Psoas muscle (tissue), 8 donors: ENCODE measurements around the gene JAK3. TPM values are rescaled to one million over a fixed set of nuclear protein-coding genes. Genes with fewer than 3 reads are reported as not detected.

ENCODE experiments used
- ATAC-seq, 4 donors: fragments of 200-7000 bp; cut with Tn5 transposase; one replicate each; pipeline ENCODE4 v1.9.1; 2020; ENCODE audit warnings: moderate library complexity in 3 of 4, mild to moderate bottlenecking in 2 of 4
- DNase-seq, 2 donors: peaks; one replicate each; pipeline ENCODE4 v3.0.0-alpha.2; 2020
- H3K27ac ChIP-seq: fragments of 200-600 bp; one replicate; pipeline ENCODE4 v1.8.0; 2022
- H3K27me3 ChIP-seq, 3 donors: fragments of 200-600 bp in 1 of 3; one replicate each; pipeline versions ENCODE4 v1.6.1 to v1.8.0; 2013 to 2022; ENCODE audit warnings: low read length in 2 of 3, mild to moderate bottlenecking in 2 of 3, moderate library complexity in 1 of 3; ENCODE audit not compliant: insufficient read depth in 3 of 3
- H3K36me3 ChIP-seq, 2 donors: fragments of 200-600 bp in 1 of 2; one replicate each; pipeline versions ENCODE4 v1.6.1 to v1.8.0; 2013 to 2022; ENCODE audit warnings: low read depth in 1 of 2, mild to moderate bottlenecking in 1 of 2, moderate library complexity in 1 of 2; ENCODE audit not compliant: insufficient read depth in 1 of 2
- H3K4me1 ChIP-seq: fragments of 200-600 bp; one replicate; pipeline ENCODE4 v1.8.0; 2022
- H3K4me3 ChIP-seq: fragments of 200-600 bp; one replicate; pipeline ENCODE4 v1.8.0; 2022; ENCODE audit warnings: mild to moderate bottlenecking
- H3K9me3 ChIP-seq: fragments of 200-600 bp; one replicate; pipeline ENCODE4 v1.8.0; 2022
- CTCF ChIP-seq: fragments of 200-600 bp; IDR thresholded peaks from one replicate; pipeline ENCODE4 v1.8.0; 2022; ENCODE audit warnings: antibody characterized with exemption
- WGBS, 3 donors: extraction: QIAGEN DNeasy Blood & Tissue Kit; methylation state at CpG; one replicate each; pipeline versions ENCODE4 v1.1.6 to v1.1.7; 2013; 5-methylcytosine and 5-hydroxymethylcytosine counted together
- intact Hi-C, 2 donors: fragments of 100-400 bp; cut with DNase I; formaldehyde crosslinking; loops; one replicate each; pipeline versions ENCODE4 v1.11.0 to v1.14.2; 2022
- polyA plus RNA-seq, 3 donors: library from polyadenylated mRNA; stranded (reverse); fragments of 200-250 nt; gene quantifications; one replicate each; pipeline ENCODE4 v1.2.3, GENCODE V29; 2013
- total RNA-seq, 4 donors: library from RNA; stranded (reverse); fragmentation: NEBNext Ultra II Directional in 2 of 4; extraction: Animal tissue kit (Norgen Biotek cat#: 25700) in 2 of 4; gene quantifications; one replicate each; pipeline versions ENCODE4 v1.2.1 to v1.2.4, GENCODE V29; 2021 to 2023
- donor health status: healthy with polysubstance abuse.
- donor health status: DM: no; HTN: no; CAD: no; lungs with moderate emphysema.
- donor health status: Bipolar disorder and iron deficiency.
- donor health status: healthy.
- donor health status: DM: yes; HTN: yes; CAD: no.
- donor health status: DM: no; HTN: no; CAD: no.
- donor health status: DM: no; HTN: no; CAD: no.
- donor health status: DM: yes; HTN: yes; CAD: no.

The JAK3 gene
- total and polyA plus RNA-seq, 7 donors = 0.17 to 4.0 (median 0.95) TPM

GRCh38 chr19:17886515-17886914, 38.7 kb upstream of the JAK3 start:
- Histone ChIP-seq H3K9me3 (no peaks in the 10 kb centered on the region), H3K4me3 (no peak overlapping the region), H3K36me3 (no peaks in the 10 kb centered on the region), H3K27ac (no peak overlapping the region), H3K4me1 (no peaks in the 10 kb centered on the region), H3K27me3 (peaks cover 0 to 9% (median 3%) of the 10 kb centered on the region in 3 donors)
- DNase-seq (no peak), ATAC-seq (no peak)
- no peak for TF ChIP-seq CTCF
- intact Hi-C loops = no loop called here
- WGBS, 3 donors = 75 to 77% (median 75%) methylated on average over 7 of the region's 7 CpGs

GRCh38 chr19:17883627-17884410, 36.0 kb upstream of the JAK3 start:
- Histone ChIP-seq H3K36me3 (no peaks in the 10 kb centered on the region), H3K27me3 (no peaks in the 10 kb centered on the region), H3K9me3 (no peaks in the 10 kb centered on the region), H3K4me3 (no peak overlapping the region), H3K4me1 (no peaks in the 10 kb centered on the region), H3K27ac (no peak overlapping the region)
- 66 to 71% (median 67%) methylated on average over 25 to 33 of the region's 33 CpGs for WGBS, 3 donors
- ATAC-seq = no peak
- no peak for TF ChIP-seq CTCF
- intact Hi-C loops = no loop called here
- no peak for DNase-seq

GRCh38 chr19:17881701-17882100, 33.9 kb upstream of the JAK3 start:
- no peak for TF ChIP-seq CTCF
- Histone ChIP-seq H3K4me3 (no peak overlapping the region), H3K36me3 (no peaks in the 10 kb centered on the region), H3K4me1 (no peaks in the 10 kb centered on the region), H3K27ac (no peak overlapping the region), H3K27me3 (peaks cover 0 to 9% (median 2%) of the 10 kb centered on the region in 3 donors), H3K9me3 (no peaks in the 10 kb centered on the region)
- intact Hi-C loops = no loop called here
- DNase-seq = no peak
- 62 to 69% (median 66%) methylated on average over 7 of the region's 7 CpGs for WGBS, 3 donors
- no peak for ATAC-seq

GRCh38 chr19:17879466-17879865, 31.7 kb upstream of the JAK3 start:
- no peaks in the 10 kb centered on the region for H3K4me1 ChIP-seq
- DNase-seq = no peak
- H3K27me3 ChIP-seq = peaks cover 0 to 30% (median 5%) of the 10 kb centered on the region in 3 donors
- H3K36me3 ChIP-seq = no peaks in the 10 kb centered on the region
- no peak for TF ChIP-seq CTCF
- H3K4me3 ChIP-seq = no peak overlapping the region
- 69 to 77% (median 69%) methylated on average over 7 of the region's 7 CpGs for WGBS, 3 donors
- no peaks in the 10 kb centered on the region for H3K9me3 ChIP-seq
- intact Hi-C loops = no loop called here
- no peak overlapping the region for H3K27ac ChIP-seq
- ATAC-seq = peak in 1 of 4 donors; percentile 30
